HL-60 (cell line): ENCODE measurements around the gene RCAN1.
"Not testable (repeated sequence)": the region's sequence is repeated elsewhere in the genome, so short reads cannot be mapped to it uniquely, and the experiment has no call there.

Experiments
- DNase-seq, 2 experiments: peaks; one replicate each; pipeline ENCODE4 v3.0.0-alpha.2; 2010 to 2020; ENCODE audit warnings: low read depth in 1 of 2, low spot score in 1 of 2
- H3K27ac ChIP-seq: fragments of 250-450 bp; sonication (Bioruptor Pico); replicated peaks from 2 replicates; pipeline ENCODE4 v1.5.1; 2020; ENCODE audit warnings: mild to moderate bottlenecking, moderate library complexity
- H3K27me3 ChIP-seq: fragments of 250-450 bp; sonication (Bioruptor Pico); 2 replicates; pipeline ENCODE4 v1.5.1; 2021; ENCODE audit warnings: mild to moderate bottlenecking, moderate library complexity; ENCODE audit not compliant: insufficient read depth, poor library complexity, severe bottlenecking
- H3K4me3 ChIP-seq: replicated peaks from 2 replicates; pipeline ENCODE4 v1.5.1; 2011; ENCODE audit warnings: mild to moderate bottlenecking, control low read depth, low read length; ENCODE audit not compliant: insufficient read depth
- CTCF ChIP-seq: IDR thresholded peaks from one replicate; pipeline ENCODE4 v1.5.1; 2011; ENCODE audit warnings: low read length, control low read depth, inconsistent platforms; ENCODE audit not compliant: insufficient read depth
- GABPA ChIP-seq: IDR thresholded peaks from 2 replicates; pipeline ENCODE4 v1.6.1; 2012; ENCODE audit warnings: low read depth
- POLR2AphosphoS5 ChIP-seq: IDR thresholded peaks from 2 replicates; pipeline ENCODE4 v1.6.1; 2012; ENCODE audit warnings: low read depth
- REST ChIP-seq: IDR thresholded peaks from 2 replicates; pipeline ENCODE4 v1.6.1; 2012; ENCODE audit warnings: low read depth; ENCODE audit not compliant: insufficient replicate concordance
- SPI1 ChIP-seq: IDR thresholded peaks from 2 replicates; pipeline ENCODE4 v1.6.1; 2012; ENCODE audit warnings: low read depth, mild to moderate bottlenecking, borderline replicate concordance

Gene RCAN1

GRCh38 chr21:34606051-34606450 is 8.9 kb downstream of the RCAN1 start:
- H3K4me3 ChIP-seq, result no peak overlapping the region
- no peak for DNase-seq
- no peak for TF ChIP-seq GABPA
- no peak for TF ChIP-seq REST
- no peak for TF ChIP-seq SPI1
- TF ChIP-seq POLR2AphosphoS5, result no peak
- no peak for TF ChIP-seq CTCF
- H3K27ac ChIP-seq, result no peak overlapping the region
- no peaks in the 10 kb centered on the region for H3K27me3 ChIP-seq

- not testable (repeated sequence) for DNase-seq, H3K27ac ChIP-seq, H3K4me3 ChIP-seq, H3K27me3 ChIP-seq
Observed at GRCh38 chr21:34604956-34605355, 10.0 kb downstream of the RCAN1 start.

- Histone ChIP-seq H3K4me3 (no peak overlapping the region), H3K27me3 (no peaks in the 10 kb centered on the region), H3K27ac (no peak overlapping the region)
- DNase-seq, result no peak
- TF ChIP-seq POLR2AphosphoS5 (no peak), GABPA (no peak), REST (no peak), CTCF (no peak), SPI1 (no peak)
Observed at GRCh38 chr21:34604556-34604955, 10.4 kb downstream of the RCAN1 start.

- no peak for DNase-seq
- H3K27me3 ChIP-seq, result no peaks in the 10 kb centered on the region
- no peak overlapping the region for H3K27ac ChIP-seq
- H3K4me3 ChIP-seq, result no peak overlapping the region
- TF ChIP-seq GABPA, result no peak
- no peak for TF ChIP-seq CTCF
- TF ChIP-seq SPI1, result no peak
- TF ChIP-seq POLR2AphosphoS5, result no peak
- TF ChIP-seq REST, result no peak
Observed at GRCh38 chr21:34603710-34604057, 11.2 kb downstream of the RCAN1 start.
